Measurements from ENCODE around the gene CD300A.

GRCh38 chr17:74499992-74500391 is 33.6 kb downstream of the CD300A start:
- TF ChIP-seq CTCF (IDR thresholded peaks at IDR 0.05) (no peak), EZH2 (IDR thresholded peaks at IDR 0.05; ENCODE audit: borderline replicate concordance, insufficient read depth, low read depth, low read length, poor library complexity, severe bottlenecking) (no peak)

Measured in B cell (primary cell).